Small intestine (tissue), 7 donors: ENCODE measurements around the gene DNAI2. TPM values are rescaled to one million over a fixed set of nuclear protein-coding genes. Genes with fewer than 3 reads are reported as not detected.

Experiments
- DNase-seq, 2 donors: peaks; one replicate each; pipeline versions ENCODE4 v3.0.0 to v3.0.0-alpha.2; 2013
- FAIRE-seq: peaks from 2 replicates; lab custom pipeline; 2012; peaks lifted over from hg19 to GRCh38; lab: Jason Lieb, UNC
- H3K27ac ChIP-seq, 3 donors: one replicate each; pipeline ENCODE4 v1.5.1; 2013; ENCODE audit warnings: low read length in 2 of 3, mild to moderate bottlenecking in 2 of 3, control low read depth in 1 of 3, inconsistent platforms in 1 of 3, low read depth in 1 of 3, moderate library complexity in 1 of 3
- H3K27me3 ChIP-seq, 3 donors: one replicate each; pipeline ENCODE4 v1.6.1; 2013; ENCODE audit warnings: low read length in 3 of 3, inconsistent platforms in 1 of 3; ENCODE audit not compliant: control insufficient read depth in 3 of 3, insufficient read depth in 3 of 3
- H3K36me3 ChIP-seq, 3 donors: one replicate each; pipeline ENCODE4 v1.6.1; 2013; ENCODE audit warnings: low read length in 3 of 3, inconsistent platforms in 1 of 3, low read depth in 1 of 3, mild to moderate bottlenecking in 1 of 3, moderate library complexity in 1 of 3; ENCODE audit not compliant: control insufficient read depth in 3 of 3, insufficient read depth in 2 of 3
- H3K4me1 ChIP-seq, 3 donors: one replicate each; pipeline ENCODE4 v1.6.1; 2013; ENCODE audit warnings: low read length in 2 of 3, inconsistent platforms in 1 of 3, low read depth in 1 of 3, mild to moderate bottlenecking in 1 of 3, moderate library complexity in 1 of 3; ENCODE audit not compliant: control insufficient read depth in 3 of 3, insufficient read depth in 2 of 3
- H3K4me3 ChIP-seq, 3 donors: one replicate each; pipeline ENCODE4 v1.5.1; 2013; ENCODE audit warnings: low read length in 3 of 3, control low read depth in 1 of 3, inconsistent platforms in 1 of 3, low read depth in 1 of 3, mild to moderate bottlenecking in 1 of 3, moderate library complexity in 1 of 3
- H3K9me3 ChIP-seq, 2 donors: one replicate each; pipeline ENCODE4 v1.6.1; 2013; ENCODE audit warnings: low read depth in 1 of 2, low read length in 1 of 2; ENCODE audit not compliant: control insufficient read depth in 2 of 2, insufficient read depth in 1 of 2
- WGBS, 3 donors: extraction: QIAGEN DNeasy Blood & Tissue Kit; methylation state at CpG; one replicate each; pipeline ENCODE4 v1.1.7; 2013; 5-methylcytosine and 5-hydroxymethylcytosine counted together
- polyA plus RNA-seq, 4 donors: library from polyadenylated mRNA; stranded (reverse) in 3 of 4; unstranded in 1 of 4; fragments of 200-250 nt in 3 of 4; fragments of 120-200 nt in 1 of 4; gene quantifications; one replicate each; pipeline versions ENCODE4 v1.2.1 to v1.2.3, GENCODE V29; 2013
- donor health status: healthy with polysubstance abuse.
- donor health status: control.
- donor health status: control.
- donor health status: Bipolar disorder and iron deficiency.
- donor health status: healthy.

DNAI2 gene
- polyA plus RNA-seq, 4 donors = 0.03 to 0.10 TPM; not detected in 2

- H3K9me3 ChIP-seq = no peaks in the 10 kb centered on the region
- H3K27me3 ChIP-seq = peaks cover 0 to 6% (median 0%) of the 10 kb centered on the region in 3 donors
- no peak for FAIRE-seq
- H3K4me3 ChIP-seq = no peak overlapping the region
- no peaks in the 10 kb centered on the region for H3K36me3 ChIP-seq
- no peak overlapping the region for H3K27ac ChIP-seq
- no peak for DNase-seq
- WGBS, 3 donors = 35 to 56% (median 36%) methylated on average over 9 of the region's 9 CpGs
- H3K4me1 ChIP-seq = no peaks in the 10 kb centered on the region
These were observed 69.7 kb downstream of the DNAI2 start for GRCh38 chr17:74343526-74344284.

GRCh38 chr17:74344658-74345057, 70.6 kb downstream of the DNAI2 start:
- 60 to 78% (median 64%) methylated on average over 19 to 21 of the region's 21 CpGs for WGBS, 3 donors
- H3K9me3 ChIP-seq = no peaks in the 10 kb centered on the region

GRCh38 chr17:74345433-74346241, 71.6 kb downstream of the DNAI2 start:
- Histone ChIP-seq H3K27me3 (peaks cover 0 to 18% (median 0%) of the 10 kb centered on the region in 3 donors), H3K9me3 (no peaks in the 10 kb centered on the region), H3K4me3 (no peak overlapping the region), H3K27ac (no peak overlapping the region), H3K36me3 (no peaks in the 10 kb centered on the region), H3K4me1 (no peaks in the 10 kb centered on the region)
- FAIRE-seq = no peak
- no peak for DNase-seq
- WGBS, 3 donors = 56 to 72% (median 57%) methylated on average over 13 of the region's 13 CpGs

More at GRCh38 chr17:74344658-74345057, 70.6 kb downstream of the DNAI2 start:
- no peaks in the 10 kb centered on the region for H3K4me1 ChIP-seq
- H3K27ac ChIP-seq = no peak overlapping the region
- H3K4me3 ChIP-seq = no peak overlapping the region
- no peaks in the 10 kb centered on the region for H3K36me3 ChIP-seq
- DNase-seq (no peak), FAIRE-seq (no peak)
- H3K27me3 ChIP-seq = peaks cover 0 to 12% (median 0%) of the 10 kb centered on the region in 3 donors

- Histone ChIP-seq H3K4me1 (no peaks in the 10 kb centered on the region), H3K27me3 (peaks cover 3 to 35% (median 5%) of the 10 kb centered on the region in 3 donors), H3K4me3 (no peak overlapping the region), H3K9me3 (no peaks in the 10 kb centered on the region), H3K27ac (no peak overlapping the region), H3K36me3 (no peaks in the 10 kb centered on the region)
- 79 to 83% (median 82%) methylated on average over 14 of the region's 14 CpGs for WGBS, 3 donors
- DNase-seq (no peak), FAIRE-seq (no peak)
These were observed 73.6 kb downstream of the DNAI2 start for GRCh38 chr17:74347646-74348045.

- H3K27ac ChIP-seq = no peak overlapping the region
- DNase-seq = no peak
- FAIRE-seq = no peak
- no peaks in the 10 kb centered on the region for H3K4me1 ChIP-seq
- no peaks in the 10 kb centered on the region for H3K36me3 ChIP-seq
- H3K9me3 ChIP-seq = no peaks in the 10 kb centered on the region
- H3K4me3 ChIP-seq = no peak overlapping the region
- H3K27me3 ChIP-seq = peaks cover 4 to 46% (median 9%) of the 10 kb centered on the region in 3 donors
- 64 to 71% (median 68%) methylated on average over 19 of the region's 19 CpGs for WGBS, 3 donors
These were observed 75.1 kb downstream of the DNAI2 start for GRCh38 chr17:74349120-74349519.

- Histone ChIP-seq H3K27me3 (peaks cover 11 to 59% (median 11%) of the 10 kb centered on the region in 3 donors), H3K36me3 (no peaks in the 10 kb centered on the region), H3K9me3 (no peaks in the 10 kb centered on the region), H3K27ac (no peak overlapping the region), H3K4me3 (no peak overlapping the region), H3K4me1 (no peaks in the 10 kb centered on the region)
- DNase-seq (no peak), FAIRE-seq (no peak)
- WGBS, 3 donors = 70 to 81% (median 81%) methylated on average over 18 to 20 of the region's 20 CpGs
These were observed 76.5 kb downstream of the DNAI2 start for GRCh38 chr17:74350486-74350885.

- DNase-seq (no peak), FAIRE-seq (no peak)
- Histone ChIP-seq H3K27me3 (peaks cover 16 to 71% (median 18%) of the 10 kb centered on the region in 3 donors), H3K36me3 (no peaks in the 10 kb centered on the region), H3K4me1 (no peaks in the 10 kb centered on the region), H3K4me3 (no peak overlapping the region), H3K9me3 (no peaks in the 10 kb centered on the region), H3K27ac (no peak overlapping the region)
- 4 to 12% (median 8%) methylated on average over 41 to 55 of the region's 55 CpGs for WGBS, 3 donors
These were observed 77.6 kb downstream of the DNAI2 start for GRCh38 chr17:74351552-74352210.

GRCh38 chr17:74353446-74354060, 79.5 kb downstream of the DNAI2 start:
- 70 to 78% (median 72%) methylated on average over 10 of the region's 10 CpGs for WGBS, 3 donors
- no peaks in the 10 kb centered on the region for H3K9me3 ChIP-seq
- DNase-seq = no peak
- no peak overlapping the region for H3K4me3 ChIP-seq
- H3K27me3 ChIP-seq = peaks cover 25 to 82% (median 29%) of the 10 kb centered on the region in 3 donors
- H3K36me3 ChIP-seq = no peaks in the 10 kb centered on the region
- H3K27ac ChIP-seq = no peak overlapping the region
- H3K4me1 ChIP-seq = peaks cover 0 to 2% (median 0%) of the 10 kb centered on the region in 3 donors
- no peak for FAIRE-seq
